NK-92 (cell line): Measurements from ENCODE around the gene PISD.
"Not testable (repeated sequence)": the region's sequence is repeated elsewhere in the genome, so short reads cannot be mapped to it uniquely, and the experiment has no call there.

Experiments used
- DNase-seq: peaks from one replicate; lab custom pipeline; 2025; ENCODE audit not compliant: unreplicated experiment; lab: John Stamatoyannopoulos, UW

Gene PISD

DNA sequence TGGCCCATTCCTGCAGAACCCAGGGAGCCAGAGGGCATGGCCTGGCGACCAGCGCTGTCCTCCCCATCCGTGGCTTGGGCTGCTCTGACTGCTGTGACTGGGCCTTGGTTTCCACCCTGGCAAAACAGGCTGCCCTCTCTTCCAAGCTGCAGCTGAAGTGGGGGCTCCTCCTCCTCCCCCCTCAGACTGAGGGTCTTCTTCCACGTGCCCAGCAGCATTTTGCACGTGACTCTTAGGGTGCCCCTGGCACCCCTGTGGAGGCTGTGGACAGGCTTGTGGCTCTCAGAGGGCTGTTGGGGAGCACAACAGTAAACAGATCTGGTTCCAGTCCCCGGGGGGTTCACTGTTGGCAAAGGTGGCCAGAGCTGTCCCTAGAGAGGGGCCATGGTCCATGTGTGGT, 51.4 kb downstream of the PISD start:
- no peak for DNase-seq

DNA sequence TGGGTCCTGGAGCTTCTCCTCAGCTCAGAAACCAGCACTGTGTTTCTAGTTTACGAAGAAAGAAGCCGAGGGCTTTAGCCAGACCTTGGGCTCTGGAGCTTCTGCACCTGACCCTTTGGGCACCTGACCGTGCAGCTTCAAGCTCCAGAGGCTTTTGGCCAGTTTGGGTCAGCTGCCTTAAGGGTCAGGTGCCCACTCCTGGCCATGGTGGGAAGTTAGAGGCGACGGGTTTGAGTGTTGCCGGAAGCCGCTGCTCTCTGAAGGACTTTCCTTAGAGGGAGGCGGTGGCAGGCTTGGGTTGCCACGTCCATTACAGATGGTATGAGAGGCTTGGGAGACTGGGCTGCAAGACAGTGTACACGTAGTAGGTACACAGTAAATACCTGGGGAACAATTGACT, 52.3 kb downstream of the PISD start:
- no peak for DNase-seq

DNA sequence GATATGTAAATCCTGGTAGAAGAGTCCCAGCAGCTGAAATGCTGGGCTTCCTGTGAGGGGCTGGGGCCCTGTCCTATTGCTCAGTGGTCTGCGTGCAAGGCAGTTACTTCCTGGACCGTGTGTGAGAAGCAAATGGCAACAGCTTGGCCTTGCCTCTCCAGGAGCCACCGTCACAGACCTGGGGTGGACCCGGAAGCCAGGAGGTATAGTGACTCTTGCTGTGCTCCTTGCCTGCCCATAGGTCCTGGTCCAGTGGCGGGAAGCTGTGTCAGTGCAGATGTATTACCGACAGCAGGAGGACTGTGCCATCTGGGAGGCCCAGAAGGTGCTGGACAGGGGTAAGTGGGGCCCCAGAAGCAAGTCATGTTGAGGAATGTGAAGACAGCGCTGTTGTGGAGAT, 54.3 kb downstream of the PISD start:
- no peak for DNase-seq

GRCh38 chr22:31605851-31606585, 56.0 kb downstream of the PISD start:
- DNase-seq = no peak

DNA sequence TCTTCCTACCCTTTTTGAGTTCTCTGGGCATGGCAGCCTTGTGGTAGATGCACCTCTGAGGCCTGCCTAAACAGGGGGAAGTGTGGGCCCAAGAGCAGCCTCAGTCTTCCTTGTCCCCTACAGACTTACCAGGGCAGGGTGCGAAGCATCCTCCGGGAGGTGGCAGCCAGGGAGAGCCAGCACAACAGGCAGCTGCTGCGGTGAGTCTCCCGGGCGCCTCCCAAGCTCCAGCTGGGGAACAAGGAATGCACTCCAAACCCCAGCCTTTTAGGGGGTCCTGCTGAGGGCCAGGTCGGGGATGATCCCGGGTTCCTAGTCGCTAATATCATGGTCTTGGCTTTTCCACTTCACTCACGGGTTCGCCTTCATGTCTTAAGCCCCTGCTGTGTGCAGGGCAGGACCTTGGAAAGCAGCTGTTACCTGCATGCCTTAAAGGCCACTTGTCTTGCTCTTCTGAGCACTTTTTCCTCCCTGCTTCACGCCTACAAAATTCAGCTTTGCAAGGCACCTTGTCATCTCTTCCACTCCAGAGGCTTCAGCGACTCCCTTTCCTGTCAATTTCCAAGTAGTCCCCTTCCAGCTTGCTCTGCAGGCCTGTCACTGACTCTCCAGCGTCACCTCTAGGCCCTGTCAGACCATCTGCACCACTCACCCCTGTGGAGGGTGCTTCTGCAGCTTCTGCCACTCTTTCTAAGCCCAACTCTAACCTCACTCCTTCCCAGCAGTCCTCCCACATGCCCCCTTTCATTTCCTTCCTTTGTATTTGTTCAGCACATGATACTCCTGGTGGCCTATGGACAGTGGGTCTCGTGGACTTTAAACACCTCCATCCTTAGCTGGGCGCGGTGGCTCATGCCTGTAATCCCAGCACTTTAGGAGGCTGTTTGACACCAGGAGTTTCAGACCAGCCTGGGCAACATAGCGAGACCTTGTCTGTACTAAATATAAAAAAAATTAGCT, 57.0 kb downstream of the PISD start:
- DNase-seq = no peak

DNA sequence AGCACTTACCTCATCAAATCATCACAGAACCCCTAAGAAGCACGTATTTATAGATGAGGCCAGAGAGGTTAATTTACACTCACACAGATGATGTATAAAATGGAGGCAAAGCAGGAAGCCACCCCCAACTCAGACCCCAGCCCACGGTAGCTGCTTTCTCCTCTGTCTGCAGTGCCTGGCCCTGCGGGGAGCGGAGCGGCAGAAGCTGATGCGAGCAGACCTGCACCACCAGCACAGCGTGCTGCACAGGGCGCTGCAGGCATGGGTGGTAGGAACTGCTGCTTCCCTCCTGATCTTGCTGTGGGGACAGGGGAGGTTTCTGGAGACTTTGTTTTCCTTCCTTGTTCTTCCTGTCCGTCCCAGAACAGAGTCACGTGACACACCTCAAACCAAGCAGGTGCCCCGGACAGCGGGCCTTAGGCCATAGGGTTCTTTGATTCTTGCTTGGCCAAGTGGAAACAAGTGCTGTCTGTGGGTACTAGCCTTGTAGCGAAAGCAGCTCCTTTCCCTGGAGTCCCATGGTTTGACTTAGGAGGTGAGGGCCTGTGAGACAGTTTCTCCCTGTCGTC, 57.8 kb downstream of the PISD start:
- DNase-seq = no peak

- no peak for DNase-seq
These were observed 58.4 kb downstream of the PISD start for GRCh38 chr22:31603574-31603973.

- DNase-seq = no peak
These were observed 58.9 kb downstream of the PISD start for GRCh38 chr22:31603081-31603525.

GRCh38 chr22:31602259-31602952, 59.6 kb downstream of the PISD start:
- no peak for DNase-seq

- no peak for DNase-seq
These were observed 66.7 kb downstream of the PISD start for GRCh38 chr22:31595271-31595670.

- DNase-seq = not testable (repeated sequence)
These were observed 71.9 kb downstream of the PISD start for GRCh38 chr22:31590161-31590560.

- DNase-seq = no peak
These were observed 72.9 kb downstream of the PISD start for GRCh38 chr22:31588970-31589675.

GRCh38 chr22:31586137-31586920, 75.7 kb downstream of the PISD start:
- DNase-seq = no peak

- no peak for DNase-seq
These were observed 76.7 kb downstream of the PISD start for GRCh38 chr22:31585161-31585859.

- no peak for DNase-seq
These were observed 77.2 kb downstream of the PISD start for GRCh38 chr22:31584804-31585160.

DNA sequence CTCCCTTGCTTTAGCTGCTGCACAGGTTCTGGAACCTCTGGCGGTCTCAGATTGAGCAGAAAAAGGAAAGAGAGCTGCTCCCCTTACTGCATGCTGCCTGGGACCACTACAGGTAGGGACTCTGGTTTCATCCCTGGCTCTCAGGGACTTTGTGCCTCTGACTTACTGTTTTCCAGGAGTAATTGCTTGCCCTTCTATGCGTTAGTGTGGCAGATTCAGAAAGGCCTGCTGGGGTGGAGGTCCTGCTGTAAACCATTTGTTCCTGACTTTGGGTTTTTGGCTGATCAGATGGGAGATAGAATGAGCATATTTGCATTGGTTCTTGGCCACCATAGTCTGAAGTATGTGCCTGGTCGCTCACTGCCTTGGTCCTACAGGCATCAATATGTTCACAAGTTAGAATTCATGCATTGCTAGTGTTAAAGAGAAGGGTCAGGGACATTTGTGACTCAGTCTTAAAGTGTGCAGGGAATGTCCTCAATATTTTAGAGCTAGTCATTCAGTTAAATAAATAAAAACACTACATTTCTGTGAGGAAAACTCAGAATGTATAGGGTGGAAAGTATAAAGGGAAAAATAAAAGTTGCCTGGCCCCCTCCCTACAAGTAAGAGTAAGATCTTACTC, 78.0 kb downstream of the PISD start:
- no peak for DNase-seq

- no peak for DNase-seq
These were observed 82.2 kb downstream of the PISD start for GRCh38 chr22:31579835-31580242.

GRCh38 chr22:31578171-31578570, 83.8 kb downstream of the PISD start:
- no peak for DNase-seq

DNA sequence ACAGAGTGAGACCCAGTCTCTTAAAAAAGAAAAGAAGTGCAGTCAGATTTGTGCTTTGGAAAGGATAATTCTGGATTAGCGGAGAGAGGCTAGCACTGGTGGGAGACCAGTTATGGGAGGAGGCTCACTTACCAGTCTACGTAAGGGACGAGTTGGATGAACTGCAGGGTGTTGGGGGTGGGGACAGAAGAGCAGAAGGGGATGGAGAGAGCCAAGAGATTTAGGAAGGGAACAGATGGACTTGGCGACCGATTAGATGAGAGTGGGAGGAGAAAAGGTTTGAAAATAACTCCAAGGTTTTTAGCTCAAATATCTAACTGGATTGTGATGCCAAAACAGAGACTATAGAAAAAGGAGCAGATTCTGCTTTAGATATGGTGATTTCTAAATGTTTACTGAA, 84.3 kb downstream of the PISD start:
- no peak for DNase-seq
